ENCODE results near the gene HSPB6. TPM values are rescaled to one million over a fixed set of nuclear protein-coding genes. Genes with fewer than 3 reads are reported as not detected.

HSPB6 gene
- total and polyA plus RNA-seq, 2 of the 8 experiments (the other 6 are each of a cell fraction or from before 2014, with no cell fraction given): 0.91 TPM; not detected in 1

DNA sequence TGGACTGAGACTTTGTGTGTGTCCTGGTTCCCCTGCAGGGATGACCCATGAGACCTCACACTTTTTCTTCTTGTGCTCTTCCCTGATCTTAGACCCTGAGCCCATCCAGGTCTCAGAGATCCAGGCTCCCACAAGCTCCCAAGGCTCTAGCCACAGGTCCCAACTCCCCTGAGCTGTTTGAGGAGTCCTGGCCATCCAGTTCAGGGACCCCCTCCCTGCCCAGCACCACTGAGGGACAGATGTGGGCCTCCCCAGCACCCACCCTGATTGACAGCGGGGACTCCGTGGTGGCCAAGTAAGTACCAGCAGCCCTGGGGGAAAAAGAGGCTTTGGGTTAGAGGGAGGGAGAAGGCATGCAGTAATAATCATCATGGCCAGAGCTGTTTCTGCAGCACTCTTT is 2.9 kb upstream of the HSPB6 start:
- H2BK12ac ChIP-seq (ENCODE audit: low read depth, low read length): no peak overlapping the region
- POLR2A ChIA-PET (ENCODE audit: partially characterized antibody): interaction anchor here (0.7 to 1.4 kb wide), 4 partner anchors 11 to 117 kb away, joined by 3 read pairs; partner anchors contain the start of gene LIN37

More for the DNA sequence above, 2.9 kb upstream of the HSPB6 start:
- peaks cover 0 to 18% (median 11%) of the 10 kb centered on the region in 4 experiments; a peak in 5 of 7 replicates for H3K4me1 ChIP-seq (replicated peaks in 1 of 4; ENCODE audit: control insufficient read depth in 3 of 4, insufficient read depth in 4 of 4, low read length in 3 of 4)
- FAIRE-seq: no peak
- peaks cover 16% of the 10 kb centered on the region; the same call in 1 of the 2 replicates for H3K23me2 ChIP-seq (ENCODE audit: low read depth, low read length)
- CTCF ChIA-PET (ENCODE audit: partially characterized antibody): interaction anchor here (0.6 to 1.9 kb wide), 2 partner anchors 59 to 1571 kb away, joined by 3 to 5 read pairs; no protein-coding TSS in a partner anchor
- H3K27ac ChIP-seq (ENCODE audit: low read depth, low read length): no peak overlapping the region
- no peak for DNase-seq (ENCODE audit: low read depth in 1 of 2, low spot score in 2 of 2)
- peaks cover 0 to 6% of the 10 kb centered on the region in 2 experiments; a peak in 2 of 4 replicates for H3K79me2 ChIP-seq (ENCODE audit: control insufficient read depth in 1 of 2, insufficient read depth in 2 of 2, low read length in 2 of 2)
- WGBS, 2 experiments (ENCODE audit: extremely low coverage in 1 of 2, insufficient coverage in 1 of 2, insufficient read length in 1 of 2, insufficient replicate concordance in 2 of 2, low coverage in 1 of 2, low lambda C conversion rate in 2 of 2, missing lambda C conversion rate in 1 of 2): 100% methylated on average over 2 of the region's 2 CpGs; no CpG with 5 or more reads in 1 of the 2 experiments
- H3K4me3 ChIP-seq (ENCODE audit: extremely low read depth in 1 of 4, insufficient read depth in 2 of 4, low read depth in 3 of 4, low read length in 4 of 4): no peak overlapping the region
- no peak overlapping the region for H2BK15ac ChIP-seq (ENCODE audit: low read length)
- no peak overlapping the region for H3K9ac ChIP-seq (replicated peaks in 1 of 4; ENCODE audit: extremely low read depth in 1 of 4, low read depth in 3 of 4, low read length in 3 of 4)
- H4K5ac ChIP-seq (ENCODE audit: insufficient read length, low read depth, low read length): no peak overlapping the region
- H4K8ac ChIP-seq (ENCODE audit: extremely low read depth, insufficient read depth, low read length): no peak overlapping the region
- H2AK5ac ChIP-seq (ENCODE audit: low read depth, low read length): no peak overlapping the region
- no peaks in the 10 kb centered on the region for H3K9me3 ChIP-seq (ENCODE audit: insufficient read depth in 2 of 2, low read depth in 1 of 2, low read length in 1 of 2)
- TF ChIP-seq RBBP5 (IDR thresholded peaks at IDR 0.05; ENCODE audit: borderline replicate concordance, low read depth, low read length): no peak
- no peak for TF ChIP-seq EGR1 (IDR thresholded peaks at IDR 0.05; ENCODE audit: borderline replicate concordance, low read depth, low read length)
- no peak for TF ChIP-seq SRF (IDR thresholded peaks at IDR 0.05; ENCODE audit: low read depth, low read length)
- TF ChIP-seq TCF12 (IDR thresholded peaks at IDR 0.05; ENCODE audit: low read depth, low read length): no peak
- TF ChIP-seq TAF1 (IDR thresholded peaks at IDR 0.05; ENCODE audit: low read depth, low read length): no peak
- H3K79me1 ChIP-seq (ENCODE audit: low read depth, low read length): peaks cover 4% of the 10 kb centered on the region
- H3K27me3 ChIP-seq (replicated peaks in 1 of 4; ENCODE audit: control insufficient read depth in 3 of 4, extremely low read depth in 1 of 4, insufficient read depth in 3 of 4, low read length in 3 of 4): peaks cover 0 to 17% (median 11%) of the 10 kb centered on the region in 4 experiments; a peak in 5 of 7 replicates
- H3K18ac ChIP-seq (ENCODE audit: extremely low read depth, low read length): no peak overlapping the region
- H3K4me2 ChIP-seq (ENCODE audit: insufficient read depth in 1 of 2, low read depth in 2 of 2, low read length in 2 of 2): no peak overlapping the region; a peak in 1 of 4 replicates
- no peak overlapping the region for H2BK20ac ChIP-seq (ENCODE audit: low read length)
- H3K4ac ChIP-seq (replicated peaks; ENCODE audit: insufficient read length, low read depth, low read length): no peak overlapping the region
- H4K20me1 ChIP-seq (replicated peaks in 1 of 2; ENCODE audit: control insufficient read depth in 1 of 2, insufficient read depth in 2 of 2, low read length in 2 of 2): peaks cover 0 to 6% of the 10 kb centered on the region in 2 experiments
- H3K14ac ChIP-seq (ENCODE audit: insufficient read length): no peak overlapping the region
- H3K36me3 ChIP-seq (ENCODE audit: control insufficient read depth in 2 of 4, insufficient read depth in 4 of 4, low read length in 3 of 4): peaks cover 2 to 16% (median 4%) of the 10 kb centered on the region in 4 experiments; a peak in 5 of 8 replicates
- H2BK120ac ChIP-seq (replicated peaks; ENCODE audit: low read depth, low read length): no peak overlapping the region
- H3K56ac ChIP-seq (replicated peaks; ENCODE audit: insufficient read length, low read depth, low read length): no peak overlapping the region
- H4K91ac ChIP-seq (replicated peaks; ENCODE audit: insufficient read length, low read length): no peak overlapping the region
- no peak overlapping the region for H3K23ac ChIP-seq (ENCODE audit: insufficient read length)
- no peak overlapping the region for H2BK5ac ChIP-seq (ENCODE audit: low read depth, low read length)
- no peak overlapping the region for H2AFZ ChIP-seq (ENCODE audit: low read length)

All from H1 (cell line).